ENCODE measurements around the gene REG1B.

GRCh38 chr2:79085382-79085781 is 2.4 kb downstream of the REG1B start:
- TF ChIP-seq, protein P1, sequence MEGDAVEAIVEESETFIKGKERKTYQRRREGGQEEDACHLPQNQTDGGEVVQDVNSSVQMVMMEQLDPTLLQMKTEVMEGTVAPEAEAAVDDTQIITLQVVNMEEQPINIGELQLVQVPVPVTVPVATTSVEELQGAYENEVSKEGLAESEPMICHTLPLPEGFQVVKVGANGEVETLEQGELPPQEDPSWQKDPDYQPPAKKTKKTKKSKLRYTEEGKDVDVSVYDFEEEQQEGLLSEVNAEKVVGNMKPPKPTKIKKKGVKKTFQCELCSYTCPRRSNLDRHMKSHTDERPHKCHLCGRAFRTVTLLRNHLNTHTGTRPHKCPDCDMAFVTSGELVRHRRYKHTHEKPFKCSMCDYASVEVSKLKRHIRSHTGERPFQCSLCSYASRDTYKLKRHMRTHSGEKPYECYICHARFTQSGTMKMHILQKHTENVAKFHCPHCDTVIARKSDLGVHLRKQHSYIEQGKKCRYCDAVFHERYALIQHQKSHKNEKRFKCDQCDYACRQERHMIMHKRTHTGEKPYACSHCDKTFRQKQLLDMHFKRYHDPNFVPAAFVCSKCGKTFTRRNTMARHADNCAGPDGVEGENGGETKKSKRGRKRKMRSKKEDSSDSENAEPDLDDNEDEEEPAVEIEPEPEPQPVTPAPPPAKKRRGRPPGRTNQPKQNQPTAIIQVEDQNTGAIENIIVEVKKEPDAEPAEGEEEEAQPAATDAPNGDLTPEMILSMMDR (IDR thresholded peaks at IDR 0.05) = no peak
- no peak for TF ChIP-seq EP300 (IDR thresholded peaks at IDR 0.05)
- no peak for TF ChIP-seq POLR2AphosphoS5 (IDR thresholded peaks at IDR 0.05)
